GM12878 (cell line): ENCODE data around the gene ATP2C2.

Experiments used
- ETV6 ChIP-seq, 2 experiments: fragments of 450-650 bp in 1 of 2; IDR thresholded peaks in 1 of 2; conservative IDR thresholded peaks in 1 of 2; 2 replicates each; pipeline ENCODE4 v1.6.1; 2014; ENCODE audit warnings: antibody characterized with exemption in 1 of 2, borderline replicate concordance in 1 of 2, low read depth in 1 of 2, mild to moderate bottlenecking in 1 of 2, moderate library complexity in 1 of 2
- EZH2 ChIP-seq: IDR thresholded peaks from 2 replicates; pipeline ENCODE4 v1.6.1; 2012; ENCODE audit warnings: low read depth, mild to moderate bottlenecking, control low read depth, inconsistent platforms, low read length, borderline replicate concordance; ENCODE audit not compliant: control insufficient read depth
- MYC ChIP-seq: IDR thresholded peaks from 2 replicates; pipeline ENCODE4 v1.6.1; 2011; ENCODE audit warnings: mild to moderate bottlenecking, low read length, moderate library complexity, inconsistent platforms; ENCODE audit not compliant: insufficient read depth, insufficient replicate concordance, insufficient read length, severe bottlenecking
- NFIC ChIP-seq: IDR thresholded peaks from 2 replicates; pipeline ENCODE4 v1.6.1; 2012; ENCODE audit warnings: low read depth, mild to moderate bottlenecking, inconsistent platforms, low read length, moderate library complexity
- PRDM15 ChIP-seq: fragments of 450-650 bp; formaldehyde crosslinking; IDR thresholded peaks from 2 replicates; pipeline ENCODE4 v1.4.0; 2020; ENCODE audit warnings: mild to moderate bottlenecking, moderate library complexity
- RCOR1 ChIP-seq: conservative IDR thresholded peaks from 2 replicates; pipeline ENCODE4 v1.6.1; 2012; ENCODE audit warnings: low read depth, low read length, improper control_type of control experiment
- RFX5 ChIP-seq: IDR thresholded peaks from 2 replicates; pipeline ENCODE4 v1.6.1; 2011; ENCODE audit warnings: low read depth, low read length, improper control_type of control experiment
- TAF1 ChIP-seq: IDR thresholded peaks from 2 replicates; pipeline ENCODE4 v1.6.1; 2011; ENCODE audit warnings: mild to moderate bottlenecking, low read depth, low read length, borderline replicate concordance
- TCF7 ChIP-seq: IDR thresholded peaks from 2 replicates; pipeline ENCODE4 v1.6.1; 2014; ENCODE audit warnings: antibody characterized with exemption, borderline replicate concordance
- ZNF274 ChIP-seq: IDR thresholded peaks from one replicate; pipeline ENCODE4 v1.8.0; 2011; ENCODE audit not compliant: insufficient read length, insufficient read depth
- ZNF384 ChIP-seq: IDR thresholded peaks from 2 replicates; pipeline ENCODE4 v1.6.1; 2012; ENCODE audit warnings: low read depth, mild to moderate bottlenecking, low read length, improper control_type of control experiment, borderline replicate concordance
- TF ChIP-seq, protein P1 (sequence below), 3 experiments: IDR thresholded peaks in 2 of 3; conservative IDR thresholded peaks in 1 of 3; 2 replicates each; pipeline ENCODE4 v1.5.1; 2011; ENCODE audit warnings: low read depth in 3 of 3, low read length in 3 of 3, mild to moderate bottlenecking in 3 of 3, control low read depth in 2 of 3, moderate library complexity in 2 of 3, inconsistent platforms in 1 of 3, mixed read lengths in 1 of 3; ENCODE audit not compliant: control insufficient read depth in 2 of 3, insufficient read depth in 1 of 3; ENCODE audit errors: extremely low read depth in 1 of 3

DNA sequence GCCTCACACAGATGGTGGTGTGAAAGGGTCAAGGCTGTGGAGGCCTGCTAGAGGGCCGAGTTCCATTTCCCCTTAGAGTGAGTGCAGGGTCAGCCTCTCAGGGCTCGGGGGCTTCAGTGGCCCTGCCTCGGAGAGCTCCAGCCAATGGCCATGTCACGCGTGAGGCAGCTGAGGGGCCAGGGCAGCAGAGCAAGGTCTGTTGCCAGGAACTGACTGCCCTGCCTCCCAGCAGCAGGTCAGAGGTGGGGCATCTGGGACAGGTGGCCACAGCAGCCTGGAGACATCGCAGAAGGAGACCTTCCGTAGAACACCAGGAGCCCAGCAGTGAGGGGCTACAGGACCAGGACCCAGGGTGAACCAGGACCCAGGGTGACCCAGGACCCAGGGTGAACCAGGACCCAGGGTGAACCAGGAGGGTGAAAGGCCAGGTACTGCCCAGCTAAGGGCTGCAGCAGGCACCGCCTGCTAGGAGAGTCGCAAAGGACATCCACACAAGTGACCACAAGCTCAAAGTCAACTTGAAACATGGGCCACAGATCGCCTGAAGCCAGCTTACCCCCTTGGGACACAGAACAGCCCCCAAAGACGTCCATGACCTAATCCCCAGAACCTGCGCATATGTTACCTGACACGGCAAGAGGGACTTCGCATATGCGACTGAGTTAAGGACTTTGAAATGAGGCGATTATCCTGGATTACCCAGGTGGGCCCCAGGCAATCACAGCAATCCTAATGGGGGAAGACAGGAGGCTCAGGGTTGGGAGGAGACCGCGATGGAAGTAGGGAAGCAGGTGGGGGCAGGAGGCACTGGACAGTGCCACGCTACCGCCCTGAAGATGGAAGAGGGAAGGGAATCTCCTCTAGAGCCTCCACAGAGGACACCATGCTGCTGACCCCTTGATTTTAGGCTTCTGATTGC, 141.0 kb downstream of the ATP2C2 start:
- TF ChIP-seq ZNF384 (no peak), NFIC (no peak), RCOR1 (no peak), MYC (no peak), ETV6 (conservative IDR thresholded peaks at IDR 0.05 in 1 of 2, IDR thresholded peaks at IDR 0.05 in 1 of 2; ENCODE audit: borderline replicate concordance in 1 of 2, low read depth in 1 of 2) (no peak), TCF7 (no peak), TAF1 (no peak), EZH2 (no peak), ZNF274 (no peak), RFX5 (no peak), PRDM15 (CRISPR knock-in tag) (no peak)
- TF ChIP-seq, protein P1, sequence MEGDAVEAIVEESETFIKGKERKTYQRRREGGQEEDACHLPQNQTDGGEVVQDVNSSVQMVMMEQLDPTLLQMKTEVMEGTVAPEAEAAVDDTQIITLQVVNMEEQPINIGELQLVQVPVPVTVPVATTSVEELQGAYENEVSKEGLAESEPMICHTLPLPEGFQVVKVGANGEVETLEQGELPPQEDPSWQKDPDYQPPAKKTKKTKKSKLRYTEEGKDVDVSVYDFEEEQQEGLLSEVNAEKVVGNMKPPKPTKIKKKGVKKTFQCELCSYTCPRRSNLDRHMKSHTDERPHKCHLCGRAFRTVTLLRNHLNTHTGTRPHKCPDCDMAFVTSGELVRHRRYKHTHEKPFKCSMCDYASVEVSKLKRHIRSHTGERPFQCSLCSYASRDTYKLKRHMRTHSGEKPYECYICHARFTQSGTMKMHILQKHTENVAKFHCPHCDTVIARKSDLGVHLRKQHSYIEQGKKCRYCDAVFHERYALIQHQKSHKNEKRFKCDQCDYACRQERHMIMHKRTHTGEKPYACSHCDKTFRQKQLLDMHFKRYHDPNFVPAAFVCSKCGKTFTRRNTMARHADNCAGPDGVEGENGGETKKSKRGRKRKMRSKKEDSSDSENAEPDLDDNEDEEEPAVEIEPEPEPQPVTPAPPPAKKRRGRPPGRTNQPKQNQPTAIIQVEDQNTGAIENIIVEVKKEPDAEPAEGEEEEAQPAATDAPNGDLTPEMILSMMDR (IDR thresholded peaks at IDR 0.05 in 2 of 3, conservative IDR thresholded peaks at IDR 0.05 in 1 of 3; ENCODE audit: control insufficient read depth in 2 of 3, extremely low read depth in 1 of 3, insufficient read depth in 1 of 3, low read depth in 3 of 3, low read length in 3 of 3): no peak
